Spleen (tissue), 11 donors: Measurements from ENCODE around the gene PHF20. TPM values are rescaled to one million over a fixed set of nuclear protein-coding genes. Genes with fewer than 3 reads are reported as not detected.

Experiments
- DNase-seq: peaks from one replicate; pipeline ENCODE4 v3.0.0-alpha.2; 2020
- H3K27ac ChIP-seq, 8 donors: fragments of 200-600 bp; sonication (generic) in 7 of 8; 1 replicate in 4 of 8; 2 replicates in 4 of 8; pipeline versions ENCODE4 v1.5.0 to v1.8.0; 2016 to 2021; ENCODE audit warnings: inconsistent platforms in 4 of 8, mild to moderate bottlenecking in 4 of 8, moderate library complexity in 1 of 8
- H3K27me3 ChIP-seq, 7 donors: fragments of 200-600 bp; sonication (generic) in 6 of 7; replicated peaks in 1 of 7; 1 replicate in 4 of 7; 2 replicates in 3 of 7; pipeline versions ENCODE4 v1.5.0 to v1.8.0; 2016 to 2021; ENCODE audit warnings: inconsistent platforms in 3 of 7, mild to moderate bottlenecking in 1 of 7
- H3K36me3 ChIP-seq, 6 donors: fragments of 200-600 bp; sonication (generic) in 5 of 6; 1 replicate in 4 of 6; 2 replicates in 2 of 6; pipeline versions ENCODE4 v1.5.0 to v1.8.0; 2016 to 2021; ENCODE audit warnings: inconsistent platforms in 2 of 6
- H3K4me1 ChIP-seq, 6 donors: fragments of 200-600 bp; sonication (generic) in 5 of 6; 1 replicate in 3 of 6; 2 replicates in 3 of 6; pipeline versions ENCODE4 v1.5.0 to v1.8.0; 2016 to 2021; ENCODE audit warnings: inconsistent platforms in 3 of 6
- H3K4me3 ChIP-seq, 8 donors: fragments of 200-600 bp; sonication (generic) in 7 of 8; 1 replicate in 4 of 8; 2 replicates in 4 of 8; pipeline versions ENCODE4 v1.5.0 to v1.8.0; 2016 to 2021; ENCODE audit warnings: inconsistent platforms in 4 of 8, mild to moderate bottlenecking in 4 of 8, moderate library complexity in 2 of 8
- H3K9me3 ChIP-seq, 8 donors: fragments of 200-600 bp; sonication (generic) in 7 of 8; 1 replicate in 4 of 8; 2 replicates in 4 of 8; pipeline versions ENCODE4 v1.5.0 to v1.8.0; 2016 to 2021; ENCODE audit warnings: inconsistent platforms in 4 of 8
- CTCF ChIP-seq, 11 experiments: fragments of 200-600 bp in 7 of 11; fragments of 450-650 bp in 4 of 11; sonication (generic) in 4 of 11; IDR thresholded peaks in 8 of 11; conservative IDR thresholded peaks in 3 of 11; 1 replicate in 7 of 11; 2 replicates in 4 of 11; pipeline versions ENCODE4 v1.4.0 to v1.8.0; 2016 to 2021; ENCODE audit warnings: antibody characterized with exemption in 11 of 11, inconsistent platforms in 4 of 11, mild to moderate bottlenecking in 1 of 11
- POLR2A ChIP-seq, 3 donors: fragments of 450-650 bp; IDR thresholded peaks; one replicate each; pipeline ENCODE4 v1.5.1; 2017; ENCODE audit warnings: antibody characterized with exemption in 3 of 3, mild to moderate bottlenecking in 1 of 3
- POLR2AphosphoS5 ChIP-seq, 3 donors: sonication (generic); formaldehyde crosslinking; IDR thresholded peaks; one replicate each; pipeline ENCODE4 v1.5.1; 2017; ENCODE audit warnings: antibody characterized with exemption in 3 of 3
- WGBS, 5 donors: extraction: QIAGEN DNeasy Blood & Tissue Kit in 3 of 5; methylation state at CpG; one replicate each; pipeline versions ENCODE4 v1.1.5 to v1.1.7; 2013 to 2018; 5-methylcytosine and 5-hydroxymethylcytosine counted together
- intact Hi-C: fragments of 100-400 bp; cut with DNase I; formaldehyde crosslinking; loops from one replicate; pipeline ENCODE4 v1.15.0; 2023; ENCODE audit warnings: low total_unique reads
- polyA plus RNA-seq, 3 donors: library from polyadenylated mRNA; stranded (reverse); fragments of 200-250 nt; gene quantifications; one replicate each; pipeline ENCODE4 v1.2.1, GENCODE V29; 2013
- total RNA-seq, 7 donors: library from RNA; depleted of rRNA in 3 of 7; stranded (reverse); fragments of >200 nt in 3 of 7; fragmentation: NEBNext Ultra II Directional in 4 of 7; extraction: Animal tissue kit (Norgen Biotek cat#: 25700) in 4 of 7; gene quantifications; one replicate each; pipeline versions ENCODE4 v1.1.0 to v1.2.1, GENCODE V29; 2016 to 2021
- donor health status: healthy with polysubstance abuse.
- donor health status: DM: no; HTN: no; CAD: no; lungs with moderate emphysema.
- donor health status: DM: no; HTN: no; CAD: no.
- donor health status: Bipolar disorder and iron deficiency.
- donor health status: healthy.
- donor health status: DM: no; HTN: no; CAD: no.
- donor health status: DM: yes; HTN: yes; CAD: no.

PHF20 gene
- total and polyA plus RNA-seq, 10 donors: 40.0 to 89.9 (median 57.4) TPM

- intact Hi-C loops: no loop called here
- H3K4me3 ChIP-seq: no peak overlapping the region
- H3K27ac ChIP-seq: no peak overlapping the region
- H3K4me1 ChIP-seq: no peaks in the 10 kb centered on the region
- peaks cover 0 to 100% (median 74%) of the 10 kb centered on the region in 6 donors for H3K36me3 ChIP-seq
- no peak for DNase-seq
- no peaks in the 10 kb centered on the region for H3K27me3 ChIP-seq
- H3K9me3 ChIP-seq: no peaks in the 10 kb centered on the region
- 91 to 99% (median 94%) methylated on average over 4 of the region's 4 CpGs for WGBS, 5 donors
- TF ChIP-seq CTCF (IDR thresholded peaks at IDR 0.05 in 8 of 11, conservative IDR thresholded peaks at IDR 0.05 in 3 of 11): no peak
- no peak for TF ChIP-seq POLR2AphosphoS5 (IDR thresholded peaks at IDR 0.05)
- no peak for TF ChIP-seq POLR2A (IDR thresholded peaks at IDR 0.05)
These were observed 162.2 kb downstream of the PHF20 start for GRCh38 chr20:35934050-35934449.

- no peak overlapping the region for H3K4me3 ChIP-seq
- no peaks in the 10 kb centered on the region for H3K4me1 ChIP-seq
- DNase-seq: no peak
- H3K36me3 ChIP-seq: peaks cover 0 to 100% (median 72%) of the 10 kb centered on the region in 6 donors
- no peaks in the 10 kb centered on the region for H3K27me3 ChIP-seq
- H3K27ac ChIP-seq: no peak overlapping the region
- 94 to 100% (median 96%) methylated on average over 3 of the region's 3 CpGs for WGBS, 5 donors
- intact Hi-C loops: no loop called here
- H3K9me3 ChIP-seq: no peaks in the 10 kb centered on the region
- TF ChIP-seq POLR2AphosphoS5 (IDR thresholded peaks at IDR 0.05) (no peak), CTCF (IDR thresholded peaks at IDR 0.05 in 8 of 11, conservative IDR thresholded peaks at IDR 0.05 in 3 of 11) (no peak), POLR2A (IDR thresholded peaks at IDR 0.05) (no peak)
These were observed 167.4 kb downstream of the PHF20 start for GRCh38 chr20:35939264-35939663.

- Histone ChIP-seq H3K4me1 (no peaks in the 10 kb centered on the region), H3K4me3 (no peak overlapping the region), H3K27me3 (no peaks in the 10 kb centered on the region), H3K9me3 (no peaks in the 10 kb centered on the region), H3K27ac (no peak overlapping the region), H3K36me3 (peaks cover 0 to 100% (median 68%) of the 10 kb centered on the region in 6 donors)
- no peak for TF ChIP-seq POLR2AphosphoS5 (IDR thresholded peaks at IDR 0.05)
- no peak for TF ChIP-seq CTCF (IDR thresholded peaks at IDR 0.05 in 8 of 11, conservative IDR thresholded peaks at IDR 0.05 in 3 of 11)
- no peak for TF ChIP-seq POLR2A (IDR thresholded peaks at IDR 0.05)
- intact Hi-C loops: no loop called here
- DNase-seq: no peak
- 93 to 100% (median 96%) methylated on average over 2 of the region's 2 CpGs for WGBS, 5 donors
These were observed 169.8 kb downstream of the PHF20 start for GRCh38 chr20:35941620-35942019.

- Histone ChIP-seq H3K4me3 (no peak overlapping the region), H3K36me3 (peaks cover 0 to 100% (median 73%) of the 10 kb centered on the region in 6 donors), H3K4me1 (no peaks in the 10 kb centered on the region), H3K9me3 (no peaks in the 10 kb centered on the region), H3K27me3 (no peaks in the 10 kb centered on the region), H3K27ac (no peak overlapping the region)
- 62 to 81% (median 76%) methylated on average over 2 of the region's 2 CpGs for WGBS, 5 donors
- intact Hi-C loops: no loop called here
- no peak for DNase-seq
- no peak for TF ChIP-seq POLR2AphosphoS5 (IDR thresholded peaks at IDR 0.05)
- TF ChIP-seq POLR2A (IDR thresholded peaks at IDR 0.05): no peak
- no peak for TF ChIP-seq CTCF (IDR thresholded peaks at IDR 0.05 in 8 of 11, conservative IDR thresholded peaks at IDR 0.05 in 3 of 11)
These were observed 170.4 kb downstream of the PHF20 start for GRCh38 chr20:35942243-35942642.
